Thyroid gland (tissue), 4 donors: ENCODE data around the gene BCAS3. TPM values are rescaled to one million over a fixed set of nuclear protein-coding genes. Genes with fewer than 3 reads are reported as not detected.
A peak's percentile ranks its signal among the peaks of the same experiment; 100 is the strongest.

Source experiments
- DNase-seq, 2 donors: peaks; one replicate each; pipeline ENCODE4 v3.0.0-alpha.2; 2019
- H3K27ac ChIP-seq, 3 donors: fragments of 200-600 bp; sonication (generic); 1 replicate in 2 of 3; 2 replicates in 1 of 3; pipeline ENCODE4 v1.5.1; 2016 to 2019; ENCODE audit warnings: mild to moderate bottlenecking in 1 of 3, moderate library complexity in 1 of 3
- H3K27me3 ChIP-seq: fragments of 200-600 bp; sonication (generic); one replicate; pipeline ENCODE4 v1.5.1; 2019
- H3K36me3 ChIP-seq, 2 donors: fragments of 200-600 bp; sonication (generic); one replicate each; pipeline ENCODE4 v1.5.1; 2016 to 2019
- H3K4me1 ChIP-seq, 2 donors: fragments of 200-600 bp; sonication (generic); one replicate each; pipeline ENCODE4 v1.5.1; 2017 to 2019
- H3K4me3 ChIP-seq, 3 donors: fragments of 200-600 bp; sonication (generic); replicated peaks in 1 of 3; 1 replicate in 2 of 3; 2 replicates in 1 of 3; pipeline ENCODE4 v1.5.1; 2016; ENCODE audit warnings: mild to moderate bottlenecking in 1 of 3
- H3K9me3 ChIP-seq: fragments of 200-600 bp; sonication (generic); one replicate; pipeline ENCODE4 v1.5.1; 2017
- CTCF ChIP-seq, 6 experiments: fragments of 200-600 bp in 3 of 6; fragments of 450-650 bp in 3 of 6; sonication (generic) in 3 of 6; IDR thresholded peaks; one replicate each; pipeline ENCODE4 v1.5.1; 2016 to 2019; ENCODE audit warnings: antibody characterized with exemption in 6 of 6, mild to moderate bottlenecking in 2 of 6, inconsistent platforms in 1 of 6, moderate library complexity in 1 of 6
- POLR2A ChIP-seq, 2 donors: fragments of 450-650 bp; IDR thresholded peaks; one replicate each; pipeline ENCODE4 v1.6.1; 2017; ENCODE audit warnings: antibody characterized with exemption in 2 of 2, mild to moderate bottlenecking in 2 of 2, moderate library complexity in 1 of 2
- WGBS, 2 donors: methylation state at CpG; one replicate each; pipeline ENCODE4 v1.1.5; 2017; 5-methylcytosine and 5-hydroxymethylcytosine counted together
- intact Hi-C: fragments of 100-400 bp; cut with DNase I; formaldehyde crosslinking; loops from one replicate; pipeline ENCODE4 v1.15.1; 2023
- total RNA-seq, 4 donors: library from RNA; depleted of rRNA; stranded (reverse); fragments of >200 nt; gene quantifications; one replicate each; pipeline ENCODE4 v1.2.3, GENCODE V29; 2016

Gene BCAS3
- total RNA-seq, 4 donors from 2014 or later = 41.8 to 78.7 (median 51.6) TPM

- no peak overlapping the region for H3K27ac ChIP-seq
- intact Hi-C loops = no loop called here
- no peak for TF ChIP-seq CTCF (IDR thresholded peaks at IDR 0.05)
- TF ChIP-seq POLR2A (IDR thresholded peaks at IDR 0.05) = no peak
- peaks cover 0 to 5% of the 10 kb centered on the region in 2 donors for H3K4me1 ChIP-seq
- DNase-seq = no peak
- 94 to 99% methylated on average over 4 of the region's 4 CpGs for WGBS, 2 donors
- H3K36me3 ChIP-seq = no peaks in the 10 kb centered on the region
- H3K9me3 ChIP-seq = no peaks in the 10 kb centered on the region
- H3K27me3 ChIP-seq = no peaks in the 10 kb centered on the region
- no peak overlapping the region for H3K4me3 ChIP-seq
Measured at GRCh38 chr17:61175298-61176142, 497.9 kb downstream of the BCAS3 start.

- Histone ChIP-seq H3K4me1 (peaks cover 0 to 5% of the 10 kb centered on the region in 2 donors), H3K4me3 (no peak overlapping the region), H3K27me3 (no peaks in the 10 kb centered on the region), H3K27ac (no peak overlapping the region), H3K36me3 (no peaks in the 10 kb centered on the region), H3K9me3 (no peaks in the 10 kb centered on the region)
- 96 to 97% methylated on average over 2 of the region's 2 CpGs for WGBS, 2 donors
- TF ChIP-seq CTCF (IDR thresholded peaks at IDR 0.05) (no peak), POLR2A (IDR thresholded peaks at IDR 0.05) (no peak)
- DNase-seq = no peak
- intact Hi-C loops = no loop called here
Measured at GRCh38 chr17:61177351-61177750, 499.7 kb downstream of the BCAS3 start.

- Histone ChIP-seq H3K36me3 (no peaks in the 10 kb centered on the region), H3K4me1 (peaks cover 0 to 5% of the 10 kb centered on the region in 2 donors), H3K4me3 (no peak overlapping the region), H3K27me3 (no peaks in the 10 kb centered on the region), H3K27ac (no peak overlapping the region), H3K9me3 (no peaks in the 10 kb centered on the region)
- TF ChIP-seq POLR2A (IDR thresholded peaks at IDR 0.05) (no peak), CTCF (IDR thresholded peaks at IDR 0.05) (no peak)
- intact Hi-C loops = no loop called here
- 84 to 94% methylated on average over 1 of the region's 1 CpG for WGBS, 2 donors
- no peak for DNase-seq
Measured at GRCh38 chr17:61178284-61178683, 500.6 kb downstream of the BCAS3 start.

- intact Hi-C loops = no loop called here
- H3K27me3 ChIP-seq = no peaks in the 10 kb centered on the region
- WGBS, 2 donors = 81 to 84% methylated on average over 2 of the region's 2 CpGs
- H3K4me1 ChIP-seq = peaks cover 0 to 9% of the 10 kb centered on the region in 2 donors
- no peaks in the 10 kb centered on the region for H3K9me3 ChIP-seq
- peak overlapping the region in 1 of 3 donors; percentile 27 for H3K27ac ChIP-seq
- TF ChIP-seq CTCF (IDR thresholded peaks at IDR 0.05) (no peak), POLR2A (IDR thresholded peaks at IDR 0.05) (no peak)
- H3K4me3 ChIP-seq = no peak overlapping the region
- DNase-seq = no peak
- no peaks in the 10 kb centered on the region for H3K36me3 ChIP-seq
Measured at GRCh38 chr17:61179380-61179806, 501.7 kb downstream of the BCAS3 start.

GRCh38 chr17:61183793-61184192 lies 506.1 kb downstream of the BCAS3 start:
- peak overlapping the region in 2 of 3 donors; percentile 40 to 54 for H3K27ac ChIP-seq
- H3K27me3 ChIP-seq = no peaks in the 10 kb centered on the region
- H3K36me3 ChIP-seq = no peaks in the 10 kb centered on the region
- TF ChIP-seq CTCF (IDR thresholded peaks at IDR 0.05) = no peak
- TF ChIP-seq POLR2A (IDR thresholded peaks at IDR 0.05) = no peak
- no peaks in the 10 kb centered on the region for H3K9me3 ChIP-seq
- 29 to 37% methylated on average over 2 of the region's 2 CpGs for WGBS, 2 donors
- DNase-seq = no peak
- no peak overlapping the region for H3K4me3 ChIP-seq
- H3K4me1 ChIP-seq = peaks cover 8 to 21% of the 10 kb centered on the region in 2 donors
- intact Hi-C loops = no loop called here
